HAP-1 (cell line): ENCODE results near the gene AK5.

Source experiments
- DNase-seq, 2 experiments: peaks; one replicate each; pipeline ENCODE4 v3.0.0-alpha.2; 2016 to 2020; ENCODE audit warnings: low spot score in 2 of 2
- H3K27me3 ChIP-seq: fragments of 250-450 bp; sonication (Bioruptor Pico); 2 replicates; pipeline ENCODE4 v1.5.1; 2020; ENCODE audit warnings: low read depth, mild to moderate bottlenecking, moderate library complexity
- H3K36me3 ChIP-seq: fragments of 250-450 bp; sonication (Bioruptor Pico); replicated peaks from 2 replicates; pipeline ENCODE4 v1.5.1; 2020; ENCODE audit warnings: mild to moderate bottlenecking
- H3K4me1 ChIP-seq: fragments of 250-450 bp; sonication (Bioruptor Pico); 2 replicates; pipeline ENCODE4 v1.5.1; 2020; ENCODE audit warnings: mild to moderate bottlenecking
- H3K4me3 ChIP-seq: fragments of 250-450 bp; sonication (Bioruptor Pico); 2 replicates; pipeline ENCODE4 v1.5.1; 2020; ENCODE audit warnings: mild to moderate bottlenecking, moderate library complexity
- H3K9me3 ChIP-seq: fragments of 250-450 bp; sonication (Bioruptor Pico); 2 replicates; pipeline ENCODE4 v1.5.1; 2020; ENCODE audit warnings: mild to moderate bottlenecking, moderate library complexity
- in situ Hi-C: fragments of 300-500 bp; cut with MboI; formaldehyde crosslinking; loops from 3 replicates; pipeline ENCODE4 v1.14.3; 2020; ENCODE audit warnings: low sequenced_read_pairs, inconsistent platforms, mixed read lengths

AK5 gene

DNA sequence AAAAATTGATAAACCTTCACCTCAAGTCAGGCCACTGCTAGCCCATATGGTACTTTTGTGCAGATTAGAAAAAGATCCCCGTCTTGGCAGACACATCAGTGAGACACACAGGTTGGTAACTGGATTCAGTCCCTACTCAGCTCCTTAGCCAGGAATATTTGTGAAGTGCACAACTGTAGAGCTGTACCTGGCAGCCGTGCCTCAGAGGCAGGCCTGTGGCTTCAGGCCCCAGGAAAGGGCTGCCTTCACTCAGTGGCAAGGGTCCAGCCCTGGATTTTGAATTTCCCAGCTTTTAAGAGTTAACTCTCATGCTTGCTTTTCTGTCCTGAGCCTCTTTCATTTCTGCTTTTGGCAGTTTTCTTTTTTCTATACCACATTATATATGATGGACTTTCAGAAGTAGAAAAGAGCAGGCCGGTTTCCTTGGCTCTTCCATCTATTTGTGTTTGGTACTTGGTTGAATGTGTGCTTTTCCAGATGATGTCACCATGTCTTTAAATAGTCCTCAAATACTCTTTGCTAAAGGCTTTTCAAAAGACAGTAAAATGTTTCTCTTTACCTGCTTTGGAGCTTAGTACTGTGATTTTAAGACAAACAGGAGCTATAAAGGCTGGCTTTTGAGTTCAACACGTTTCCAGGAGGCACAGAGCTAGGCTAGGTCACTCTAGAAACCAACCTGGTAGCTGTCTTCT is 186.6 kb downstream of the AK5 start:
- Histone ChIP-seq H3K4me1 (no peaks in the 10 kb centered on the region), H3K27me3 (0 out of 2 replicates have a peak, but pooled peaks cover 2% of the 10 kb centered on the region), H3K9me3 (no peaks in the 10 kb centered on the region), H3K36me3 (no peaks in the 10 kb centered on the region), H3K4me3 (no peak overlapping the region)
- in situ Hi-C loops: no loop called here
- no peak for DNase-seq

GRCh38 chr1:77468949-77469710 is 187.3 kb downstream of the AK5 start:
- Histone ChIP-seq H3K4me1 (no peaks in the 10 kb centered on the region), H3K36me3 (no peaks in the 10 kb centered on the region), H3K27me3 (0 out of 2 replicates have a peak, but pooled peaks cover 2% of the 10 kb centered on the region), H3K9me3 (no peaks in the 10 kb centered on the region), H3K4me3 (no peak overlapping the region)
- in situ Hi-C loops: no loop called here
- no peak for DNase-seq

- no peaks in the 10 kb centered on the region for H3K9me3 ChIP-seq
- no peak overlapping the region for H3K4me3 ChIP-seq
- no peaks in the 10 kb centered on the region for H3K36me3 ChIP-seq
- in situ Hi-C loops: no loop called here
- no peaks in the 10 kb centered on the region for H3K27me3 ChIP-seq
- H3K4me1 ChIP-seq: no peaks in the 10 kb centered on the region
- DNase-seq: no peak
Measured at GRCh38 chr1:77471691-77472090, 189.9 kb downstream of the AK5 start.

DNA sequence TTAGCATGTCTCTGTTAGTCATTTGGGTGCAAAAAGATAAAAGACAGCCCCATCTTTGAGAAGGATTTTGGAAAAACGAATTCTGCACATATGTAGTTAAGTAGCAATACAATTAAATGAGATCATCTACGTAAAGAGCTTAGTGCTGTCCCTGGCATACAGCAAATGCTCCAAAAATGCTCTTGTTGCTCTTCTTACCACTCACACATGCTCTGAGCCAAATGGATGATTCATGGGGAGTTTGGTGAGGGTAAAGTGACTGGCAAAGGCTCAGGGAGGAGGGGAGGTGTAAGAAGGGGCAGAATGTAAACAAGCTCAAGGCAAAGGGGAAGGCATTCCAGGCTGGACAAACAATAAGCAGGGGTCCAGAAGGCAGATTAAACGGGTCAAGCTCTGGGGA is 191.9 kb downstream of the AK5 start:
- no peaks in the 10 kb centered on the region for H3K9me3 ChIP-seq
- no peaks in the 10 kb centered on the region for H3K36me3 ChIP-seq
- in situ Hi-C loops: no loop called here
- no peaks in the 10 kb centered on the region for H3K4me1 ChIP-seq
- DNase-seq: no peak
- H3K27me3 ChIP-seq: peaks cover 3% of the 10 kb centered on the region; the same call in 1 of the 2 replicates
- H3K4me3 ChIP-seq: no peak overlapping the region

GRCh38 chr1:77475641-77476040 is 193.8 kb downstream of the AK5 start:
- Histone ChIP-seq H3K36me3 (no peaks in the 10 kb centered on the region), H3K27me3 (peaks cover 3% of the 10 kb centered on the region; the same call in 1 of the 2 replicates), H3K4me3 (no peak overlapping the region), H3K9me3 (no peaks in the 10 kb centered on the region), H3K4me1 (no peaks in the 10 kb centered on the region)
- in situ Hi-C loops: no loop called here
- no peak for DNase-seq

DNA sequence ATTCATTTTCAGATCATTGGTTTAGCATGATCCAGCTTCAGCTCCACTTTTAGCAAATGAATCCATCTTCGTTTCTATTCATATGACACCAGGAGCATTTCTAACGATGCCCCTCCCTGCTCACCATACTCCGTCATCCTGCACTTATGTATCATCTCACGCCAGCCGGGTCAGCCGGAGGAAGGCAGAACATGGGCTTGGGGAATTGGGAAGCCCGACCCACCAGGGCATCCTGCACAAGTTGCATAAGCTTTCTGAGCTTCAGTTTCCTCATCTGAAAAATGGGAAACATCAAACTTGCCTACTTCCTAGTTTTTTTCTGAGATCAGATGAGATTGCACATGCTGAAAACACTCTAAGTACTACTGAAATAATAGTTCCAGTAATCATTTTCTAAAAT is 194.7 kb downstream of the AK5 start:
- no peaks in the 10 kb centered on the region for H3K4me1 ChIP-seq
- H3K4me3 ChIP-seq: no peak overlapping the region
- H3K9me3 ChIP-seq: no peaks in the 10 kb centered on the region
- in situ Hi-C loops: no loop called here
- H3K27me3 ChIP-seq: peaks cover 3% of the 10 kb centered on the region; the same call in 1 of the 2 replicates
- H3K36me3 ChIP-seq: no peaks in the 10 kb centered on the region
- no peak for DNase-seq

GRCh38 chr1:77484334-77484733 is 202.5 kb downstream of the AK5 start:
- no peaks in the 10 kb centered on the region for H3K4me1 ChIP-seq
- no peak for DNase-seq
- H3K9me3 ChIP-seq: no peaks in the 10 kb centered on the region
- no peaks in the 10 kb centered on the region; the same call in 1 of the 2 replicates for H3K27me3 ChIP-seq
- no peak overlapping the region for H3K4me3 ChIP-seq
- H3K36me3 ChIP-seq: no peaks in the 10 kb centered on the region
- in situ Hi-C loops: no loop called here

DNA sequence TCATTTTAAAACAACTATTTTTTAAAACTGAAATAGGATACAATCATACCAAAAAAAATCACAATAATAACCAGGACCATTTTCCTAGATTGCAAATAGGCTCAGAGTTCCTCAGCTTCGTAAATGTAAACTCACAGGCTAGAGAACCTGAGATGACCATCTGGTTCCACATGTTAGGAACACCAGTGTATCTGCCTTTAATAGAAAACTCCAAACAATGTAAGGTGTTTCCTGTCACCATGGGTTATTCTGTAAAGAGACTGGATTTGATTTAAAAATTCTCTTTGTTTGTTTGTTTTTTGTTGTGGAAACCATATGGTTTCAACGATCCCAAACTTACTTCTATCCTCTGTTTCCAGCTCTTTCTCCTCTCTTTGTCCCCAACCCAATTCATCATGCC is 203.1 kb downstream of the AK5 start:
- Histone ChIP-seq H3K9me3 (no peaks in the 10 kb centered on the region), H3K4me3 (no peak overlapping the region), H3K4me1 (no peaks in the 10 kb centered on the region), H3K36me3 (no peaks in the 10 kb centered on the region), H3K27me3 (no peaks in the 10 kb centered on the region; the same call in 1 of the 2 replicates)
- in situ Hi-C loops: no loop called here
- no peak for DNase-seq

GRCh38 chr1:77487631-77488030 is 205.8 kb downstream of the AK5 start:
- Histone ChIP-seq H3K36me3 (no peaks in the 10 kb centered on the region), H3K4me3 (no peak overlapping the region), H3K4me1 (no peaks in the 10 kb centered on the region), H3K27me3 (no peaks in the 10 kb centered on the region), H3K9me3 (no peaks in the 10 kb centered on the region)
- DNase-seq: no peak
- in situ Hi-C loops: no loop called here

- Histone ChIP-seq H3K27me3 (no peaks in the 10 kb centered on the region), H3K36me3 (no peaks in the 10 kb centered on the region), H3K9me3 (no peaks in the 10 kb centered on the region), H3K4me3 (no peak overlapping the region), H3K4me1 (no peaks in the 10 kb centered on the region)
- DNase-seq: no peak
- in situ Hi-C loops: no loop called here
Measured at GRCh38 chr1:77489910-77490309, 208.1 kb downstream of the AK5 start.

- no peaks in the 10 kb centered on the region for H3K27me3 ChIP-seq
- no peaks in the 10 kb centered on the region for H3K9me3 ChIP-seq
- H3K36me3 ChIP-seq: no peaks in the 10 kb centered on the region
- no peaks in the 10 kb centered on the region for H3K4me1 ChIP-seq
- in situ Hi-C loops: no loop called here
- H3K4me3 ChIP-seq: no peak overlapping the region
- DNase-seq: no peak
Measured at GRCh38 chr1:77494026-77494425, 212.2 kb downstream of the AK5 start.

DNA sequence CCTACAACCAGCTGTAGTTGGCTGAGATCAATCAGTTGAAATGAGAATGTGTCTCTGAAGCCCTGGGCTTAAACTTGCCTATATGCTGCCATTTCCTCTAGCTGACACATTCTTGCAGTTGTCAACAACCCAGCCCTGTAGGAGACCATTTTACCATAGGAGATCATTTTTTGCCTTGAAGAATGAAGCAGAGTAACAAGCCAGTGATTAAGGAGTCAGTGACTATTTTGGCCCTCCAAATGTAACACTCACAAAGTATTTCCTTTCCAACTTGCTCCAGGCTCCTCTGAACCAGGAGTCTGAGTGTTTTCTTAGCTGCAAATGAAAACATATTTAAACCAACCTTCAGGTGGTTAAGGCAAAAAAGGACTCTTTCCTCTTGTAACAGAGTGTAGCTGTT is 217.1 kb downstream of the AK5 start:
- Histone ChIP-seq H3K36me3 (no peaks in the 10 kb centered on the region), H3K4me3 (no peak overlapping the region), H3K9me3 (no peaks in the 10 kb centered on the region), H3K27me3 (no peaks in the 10 kb centered on the region), H3K4me1 (no peaks in the 10 kb centered on the region)
- no peak for DNase-seq
- in situ Hi-C loops: no loop called here

GRCh38 chr1:77499466-77499865 is 217.6 kb downstream of the AK5 start:
- H3K9me3 ChIP-seq: no peaks in the 10 kb centered on the region
- no peaks in the 10 kb centered on the region for H3K4me1 ChIP-seq
- H3K36me3 ChIP-seq: no peaks in the 10 kb centered on the region
- DNase-seq: no peak
- 0 out of 2 replicates have a peak, but pooled peaks cover 4% of the 10 kb centered on the region for H3K27me3 ChIP-seq
- in situ Hi-C loops: no loop called here
- no peak overlapping the region for H3K4me3 ChIP-seq

DNA sequence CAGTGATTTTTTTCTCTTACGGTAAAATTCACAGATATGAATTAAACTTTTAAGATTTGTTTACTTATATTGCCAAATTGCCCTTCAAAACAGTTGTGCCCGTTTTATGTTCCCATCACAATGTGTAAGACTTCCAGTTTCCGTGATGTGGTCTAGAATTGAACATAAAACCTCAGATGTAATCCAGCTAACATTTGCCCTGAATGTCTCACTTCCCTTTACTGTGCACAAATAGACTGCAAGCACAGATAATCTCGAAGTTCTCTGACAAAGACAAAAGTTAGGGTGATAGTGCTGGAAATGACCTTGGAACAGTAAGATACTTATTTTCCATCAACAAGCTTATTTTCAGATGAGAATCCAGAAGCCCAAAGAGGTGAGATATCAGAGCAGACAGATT is 223.2 kb downstream of the AK5 start:
- DNase-seq: no peak
- in situ Hi-C loops: no loop called here

More for the DNA sequence above, 223.2 kb downstream of the AK5 start:
- H3K27me3 ChIP-seq: peaks cover 13% of the 10 kb centered on the region; the same call in 1 of the 2 replicates
- no peak overlapping the region for H3K4me3 ChIP-seq
- no peaks in the 10 kb centered on the region for H3K4me1 ChIP-seq
- no peaks in the 10 kb centered on the region for H3K9me3 ChIP-seq
- H3K36me3 ChIP-seq: no peaks in the 10 kb centered on the region
